Neural cell (in vitro differentiated cells): ENCODE measurements around the gene PFKP.

ENCODE experiments used
- EP300 ChIP-seq: fragments of 450-650 bp; conservative IDR thresholded peaks from 2 replicates; pipeline ENCODE4 v1.6.1; 2014; ENCODE audit warnings: antibody characterized with exemption, mild to moderate bottlenecking, moderate library complexity; ENCODE audit not compliant: poor library complexity, severe bottlenecking
- EZH2 ChIP-seq: fragments of 200-600, 300-800 bp; shearing (Covaris generic), sonication (generic); IDR thresholded peaks from 2 replicates; pipeline ENCODE4 v1.6.1; 2014; ENCODE audit warnings: antibody characterized with exemption, low read length, borderline replicate concordance, mild to moderate bottlenecking; ENCODE audit not compliant: insufficient read depth, poor library complexity, severe bottlenecking
- POLR2AphosphoS5 ChIP-seq: IDR thresholded peaks from 2 replicates; pipeline ENCODE4 v1.6.1; 2012
- SMC3 ChIP-seq: fragments of 450-650 bp; conservative IDR thresholded peaks from 2 replicates; pipeline ENCODE4 v1.6.1; 2014; ENCODE audit warnings: antibody characterized with exemption, mild to moderate bottlenecking, moderate library complexity; ENCODE audit not compliant: poor library complexity
- TAF1 ChIP-seq: IDR thresholded peaks from 2 replicates; pipeline ENCODE4 v1.6.1; 2012; ENCODE audit warnings: low read depth
- TF ChIP-seq, protein P1 (sequence below): IDR thresholded peaks from 2 replicates; pipeline ENCODE4 v1.6.1; 2012; ENCODE audit warnings: borderline replicate concordance
- TF ChIP-seq, protein P2 (sequence below): fragments of 450-650 bp; IDR thresholded peaks from 2 replicates; pipeline ENCODE4 v1.5.1; 2014; ENCODE audit warnings: antibody characterized with exemption, mild to moderate bottlenecking, moderate library complexity; ENCODE audit not compliant: poor library complexity, severe bottlenecking

DNA sequence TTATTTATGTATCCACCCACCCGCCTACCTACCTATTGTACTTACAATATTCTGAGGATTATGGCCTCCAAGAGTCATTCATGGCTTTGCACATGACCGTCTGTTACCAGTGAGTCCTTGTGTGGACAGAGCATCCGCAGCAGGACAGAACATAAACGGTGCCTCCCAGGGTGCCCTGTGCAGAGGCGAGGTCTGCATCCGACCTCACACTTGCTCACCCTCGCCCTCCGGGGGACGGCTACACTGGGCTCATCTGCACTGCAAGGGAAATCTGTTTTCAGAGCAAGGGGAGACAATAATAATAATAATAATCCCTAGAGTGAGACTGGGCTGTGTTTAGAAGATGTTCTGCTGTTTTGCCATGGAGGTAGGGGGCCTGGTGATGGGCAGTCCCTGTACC is 29.8 kb downstream of the PFKP start:
- TF ChIP-seq, protein P1, sequence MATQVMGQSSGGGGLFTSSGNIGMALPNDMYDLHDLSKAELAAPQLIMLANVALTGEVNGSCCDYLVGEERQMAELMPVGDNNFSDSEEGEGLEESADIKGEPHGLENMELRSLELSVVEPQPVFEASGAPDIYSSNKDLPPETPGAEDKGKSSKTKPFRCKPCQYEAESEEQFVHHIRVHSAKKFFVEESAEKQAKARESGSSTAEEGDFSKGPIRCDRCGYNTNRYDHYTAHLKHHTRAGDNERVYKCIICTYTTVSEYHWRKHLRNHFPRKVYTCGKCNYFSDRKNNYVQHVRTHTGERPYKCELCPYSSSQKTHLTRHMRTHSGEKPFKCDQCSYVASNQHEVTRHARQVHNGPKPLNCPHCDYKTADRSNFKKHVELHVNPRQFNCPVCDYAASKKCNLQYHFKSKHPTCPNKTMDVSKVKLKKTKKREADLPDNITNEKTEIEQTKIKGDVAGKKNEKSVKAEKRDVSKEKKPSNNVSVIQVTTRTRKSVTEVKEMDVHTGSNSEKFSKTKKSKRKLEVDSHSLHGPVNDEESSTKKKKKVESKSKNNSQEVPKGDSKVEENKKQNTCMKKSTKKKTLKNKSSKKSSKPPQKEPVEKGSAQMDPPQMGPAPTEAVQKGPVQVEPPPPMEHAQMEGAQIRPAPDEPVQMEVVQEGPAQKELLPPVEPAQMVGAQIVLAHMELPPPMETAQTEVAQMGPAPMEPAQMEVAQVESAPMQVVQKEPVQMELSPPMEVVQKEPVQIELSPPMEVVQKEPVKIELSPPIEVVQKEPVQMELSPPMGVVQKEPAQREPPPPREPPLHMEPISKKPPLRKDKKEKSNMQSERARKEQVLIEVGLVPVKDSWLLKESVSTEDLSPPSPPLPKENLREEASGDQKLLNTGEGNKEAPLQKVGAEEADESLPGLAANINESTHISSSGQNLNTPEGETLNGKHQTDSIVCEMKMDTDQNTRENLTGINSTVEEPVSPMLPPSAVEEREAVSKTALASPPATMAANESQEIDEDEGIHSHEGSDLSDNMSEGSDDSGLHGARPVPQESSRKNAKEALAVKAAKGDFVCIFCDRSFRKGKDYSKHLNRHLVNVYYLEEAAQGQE = no peak
- TF ChIP-seq, protein P2, sequence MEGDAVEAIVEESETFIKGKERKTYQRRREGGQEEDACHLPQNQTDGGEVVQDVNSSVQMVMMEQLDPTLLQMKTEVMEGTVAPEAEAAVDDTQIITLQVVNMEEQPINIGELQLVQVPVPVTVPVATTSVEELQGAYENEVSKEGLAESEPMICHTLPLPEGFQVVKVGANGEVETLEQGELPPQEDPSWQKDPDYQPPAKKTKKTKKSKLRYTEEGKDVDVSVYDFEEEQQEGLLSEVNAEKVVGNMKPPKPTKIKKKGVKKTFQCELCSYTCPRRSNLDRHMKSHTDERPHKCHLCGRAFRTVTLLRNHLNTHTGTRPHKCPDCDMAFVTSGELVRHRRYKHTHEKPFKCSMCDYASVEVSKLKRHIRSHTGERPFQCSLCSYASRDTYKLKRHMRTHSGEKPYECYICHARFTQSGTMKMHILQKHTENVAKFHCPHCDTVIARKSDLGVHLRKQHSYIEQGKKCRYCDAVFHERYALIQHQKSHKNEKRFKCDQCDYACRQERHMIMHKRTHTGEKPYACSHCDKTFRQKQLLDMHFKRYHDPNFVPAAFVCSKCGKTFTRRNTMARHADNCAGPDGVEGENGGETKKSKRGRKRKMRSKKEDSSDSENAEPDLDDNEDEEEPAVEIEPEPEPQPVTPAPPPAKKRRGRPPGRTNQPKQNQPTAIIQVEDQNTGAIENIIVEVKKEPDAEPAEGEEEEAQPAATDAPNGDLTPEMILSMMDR = no peak
- TF ChIP-seq POLR2AphosphoS5 = no peak
- no peak for TF ChIP-seq EP300
- no peak for TF ChIP-seq TAF1
- TF ChIP-seq EZH2 = no peak
- no peak for TF ChIP-seq SMC3
